ENCODE results near the gene SNX13.
A peak's percentile ranks its signal among the peaks of the same experiment; 100 is the strongest.

SNX13 gene

GRCh38 chr7:17946591-17946990 is 6.3 kb upstream of the SNX13 start:
- DNase-seq: no peak

GRCh38 chr7:17944720-17945119 is 4.4 kb upstream of the SNX13 start:
- no peak for DNase-seq

DNA sequence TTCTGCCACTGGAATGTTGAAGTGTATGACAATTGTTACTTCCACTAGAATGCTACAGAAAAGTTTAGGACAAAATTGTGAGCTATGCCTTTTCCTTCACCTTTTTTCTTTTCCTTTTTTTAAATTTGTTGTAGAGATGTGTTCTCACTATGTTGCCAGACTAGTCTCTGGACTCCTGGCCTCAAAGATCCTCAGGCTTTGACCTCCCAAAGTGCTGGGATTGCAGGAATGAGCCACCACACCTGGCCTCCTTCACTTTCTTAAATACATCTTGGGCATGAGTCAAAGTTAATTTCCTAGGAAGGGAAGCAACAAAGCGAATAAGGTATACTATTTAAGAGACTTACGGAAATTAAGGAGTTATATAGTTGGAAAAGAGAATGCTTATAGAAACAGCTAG is 2.7 kb upstream of the SNX13 start:
- no peak for DNase-seq

DNA sequence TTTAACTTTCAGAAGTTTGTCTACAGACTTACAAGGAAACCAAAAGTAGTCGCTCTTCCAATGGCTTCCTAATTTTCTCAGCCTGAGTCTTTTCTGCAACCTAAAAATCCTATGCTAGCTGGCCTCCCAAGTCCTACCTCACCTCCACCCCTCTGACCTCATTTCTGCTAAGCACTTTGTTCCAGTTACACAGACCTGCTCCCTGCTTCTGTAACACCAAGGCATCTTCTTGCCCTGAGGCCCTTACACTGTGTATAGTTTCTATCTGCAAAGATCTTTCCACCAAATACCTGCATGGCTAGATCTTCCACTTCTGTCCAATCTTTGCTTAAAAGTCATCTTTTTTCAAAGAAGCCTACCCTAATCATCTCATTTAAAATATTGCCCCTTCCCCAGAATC is 1.9 kb upstream of the SNX13 start:
- DNase-seq: no peak

DNA sequence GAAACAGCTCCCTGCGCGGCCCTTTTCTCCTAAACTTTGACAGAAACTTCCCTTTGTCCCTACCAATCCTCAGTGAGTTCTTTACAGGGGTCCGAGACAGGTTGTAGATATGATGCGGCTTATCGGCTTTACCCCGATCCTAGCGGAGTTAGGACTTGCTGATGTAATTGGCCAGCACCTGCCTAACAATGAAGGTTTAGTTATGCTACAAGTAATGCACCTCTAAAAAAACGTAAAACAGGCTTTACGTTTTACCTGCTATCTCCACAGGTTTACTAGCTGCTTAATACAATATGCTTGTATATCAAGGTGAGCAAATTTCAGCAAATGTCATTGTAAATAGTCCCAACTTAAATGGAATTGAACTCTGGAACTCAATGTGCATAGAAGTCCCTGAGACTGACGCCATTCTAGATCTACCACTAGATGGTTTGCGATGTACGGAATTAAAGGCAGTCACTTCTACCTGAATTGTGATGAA is 697 bp upstream of the SNX13 start:
- DNase-seq: no peak

DNA sequence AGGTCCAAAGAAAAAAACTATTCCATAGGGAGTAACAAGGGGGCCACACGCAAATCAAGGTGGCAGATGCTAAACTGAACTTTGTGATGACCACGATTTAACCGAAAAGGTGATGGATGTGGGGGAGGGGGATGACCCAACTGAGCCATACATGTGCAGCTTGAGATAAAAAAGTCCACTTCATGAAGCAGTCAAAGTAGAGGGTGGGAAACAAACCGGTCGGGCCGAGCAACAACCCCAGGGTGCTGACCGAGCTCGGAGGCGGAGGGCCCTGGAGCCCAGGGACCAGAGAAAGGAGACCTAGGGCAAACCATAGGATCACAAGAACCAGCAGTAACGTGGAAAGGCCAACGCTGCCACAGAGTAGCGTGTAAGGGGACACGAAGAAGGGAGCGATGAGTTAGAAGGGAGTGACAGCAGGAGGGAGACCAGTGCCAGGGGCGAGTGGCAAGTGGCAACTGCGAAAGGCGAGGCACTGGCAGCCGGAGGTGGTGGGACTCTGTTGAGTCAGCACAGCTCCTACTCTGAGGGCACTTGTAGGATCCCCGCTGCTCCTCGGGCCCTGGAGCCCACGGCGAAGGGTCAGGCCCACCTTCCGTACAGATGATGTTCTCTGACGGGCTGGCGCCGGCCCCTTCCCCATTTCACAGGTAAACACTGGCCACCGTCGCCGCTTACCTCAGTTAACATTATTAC is 540 bp downstream of the SNX13 start:
- DNase-seq: peak; percentile 83

GRCh38 chr7:17939211-17939605 is 1.1 kb downstream of the SNX13 start:
- DNase-seq: no peak

DNA sequence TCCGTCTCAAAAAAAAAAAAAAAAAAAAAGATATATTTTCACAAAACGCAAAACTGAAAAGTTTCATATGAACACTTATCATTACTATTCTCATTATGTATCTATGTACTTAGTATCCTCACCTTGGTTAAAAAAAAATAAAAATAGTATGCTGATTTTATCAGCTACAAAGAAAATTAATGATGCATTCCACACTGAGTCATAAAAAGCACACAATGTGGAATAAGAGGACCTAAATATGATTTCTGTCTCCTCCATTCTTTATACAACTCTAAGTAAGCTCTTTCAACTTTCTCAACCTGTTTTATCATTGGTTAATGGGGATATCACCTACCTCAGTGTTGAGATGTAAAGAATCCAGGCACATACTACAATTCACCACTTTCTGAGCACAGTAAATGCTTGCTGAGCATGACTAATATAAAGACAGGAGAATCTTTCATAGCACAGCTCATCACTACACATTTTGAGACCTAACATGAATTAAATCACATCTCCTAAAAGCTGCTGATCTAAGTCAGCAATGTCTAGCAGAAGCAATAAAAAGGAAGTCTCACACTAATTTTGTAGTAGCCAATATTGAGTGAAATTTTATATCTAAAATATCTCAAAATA is 2.7 kb downstream of the SNX13 start:
- DNase-seq: no peak

DNA sequence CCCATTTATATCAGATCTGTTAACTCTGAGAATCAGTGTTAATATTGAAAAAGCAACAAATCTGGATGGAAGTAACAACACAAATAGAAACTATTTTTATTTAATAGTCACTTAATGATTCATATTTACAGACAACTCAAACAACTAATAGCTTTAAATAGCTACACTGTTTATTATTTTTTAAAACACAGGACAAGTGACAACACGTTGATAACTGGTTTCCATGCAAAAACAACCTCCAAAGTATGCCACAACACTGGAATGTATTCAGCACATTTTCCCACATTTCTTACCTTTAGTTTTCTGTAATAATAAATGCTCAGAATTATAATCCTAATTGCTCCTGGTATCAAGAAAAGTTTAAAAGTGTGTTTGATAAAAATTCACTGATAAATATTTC is 4.0 kb downstream of the SNX13 start:
- no peak for DNase-seq

DNA sequence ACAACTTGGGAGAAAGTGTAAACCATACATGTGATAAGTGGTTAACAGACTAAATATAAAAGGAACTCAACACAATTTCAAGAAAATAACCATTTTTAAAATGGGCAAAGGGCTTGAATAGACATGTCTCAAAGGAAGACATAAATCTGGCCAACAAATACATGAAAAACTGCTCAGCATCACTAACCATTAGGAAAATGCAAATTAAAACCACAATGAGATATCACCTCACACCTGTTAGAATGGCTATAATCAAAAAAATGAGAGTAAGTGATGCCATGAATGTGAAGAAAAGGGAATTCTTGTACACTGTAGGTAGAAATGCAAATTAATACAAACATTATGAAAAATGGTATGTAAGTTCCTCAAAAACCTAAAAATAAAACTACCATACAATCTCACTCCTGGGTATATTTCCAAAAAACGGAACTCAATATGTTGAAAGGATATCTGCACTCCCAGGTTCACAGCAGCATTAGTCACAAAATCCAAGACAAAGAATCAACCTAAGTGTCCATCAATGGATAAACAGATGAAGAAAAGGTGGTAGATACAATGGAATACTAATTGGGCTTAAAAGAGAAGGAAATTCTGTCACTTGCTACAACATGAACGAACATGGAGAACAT is 5.6 kb downstream of the SNX13 start:
- DNase-seq: no peak

GRCh38 chr7:17934094-17934493 is 6.2 kb downstream of the SNX13 start:
- DNase-seq: no peak

- DNase-seq: no peak
Observed at GRCh38 chr7:17932770-17933169, 7.5 kb downstream of the SNX13 start.

DNA sequence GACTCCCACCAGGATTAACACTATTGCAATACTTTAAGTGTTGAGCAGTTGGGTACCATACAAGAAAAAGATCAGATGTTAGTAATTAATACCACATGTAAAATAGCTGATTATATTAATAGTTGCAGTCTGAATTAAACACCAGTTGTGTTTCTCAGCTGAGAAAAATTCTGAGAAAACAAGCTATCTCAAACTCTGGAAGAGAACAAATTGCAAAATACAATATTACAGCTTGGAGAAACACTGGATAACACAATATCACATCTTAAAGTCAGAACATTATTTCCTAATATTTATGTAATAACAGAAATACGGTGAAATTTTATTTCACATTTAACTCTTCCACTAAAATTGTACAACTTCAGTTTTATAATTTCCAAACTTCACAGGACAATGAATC is 9.2 kb downstream of the SNX13 start:
- no peak for DNase-seq

- no peak for DNase-seq
Observed at GRCh38 chr7:17930546-17930945, 9.7 kb downstream of the SNX13 start.

- no peak for DNase-seq
Observed at GRCh38 chr7:17929647-17930395, 10.5 kb downstream of the SNX13 start.

GRCh38 chr7:17928055-17928454 is 12.2 kb downstream of the SNX13 start:
- no peak for DNase-seq

GRCh38 chr7:17921857-17922416 is 18.4 kb downstream of the SNX13 start:
- DNase-seq: no peak

GRCh38 chr7:17917842-17918241 is 22.5 kb downstream of the SNX13 start:
- no peak for DNase-seq

DNA sequence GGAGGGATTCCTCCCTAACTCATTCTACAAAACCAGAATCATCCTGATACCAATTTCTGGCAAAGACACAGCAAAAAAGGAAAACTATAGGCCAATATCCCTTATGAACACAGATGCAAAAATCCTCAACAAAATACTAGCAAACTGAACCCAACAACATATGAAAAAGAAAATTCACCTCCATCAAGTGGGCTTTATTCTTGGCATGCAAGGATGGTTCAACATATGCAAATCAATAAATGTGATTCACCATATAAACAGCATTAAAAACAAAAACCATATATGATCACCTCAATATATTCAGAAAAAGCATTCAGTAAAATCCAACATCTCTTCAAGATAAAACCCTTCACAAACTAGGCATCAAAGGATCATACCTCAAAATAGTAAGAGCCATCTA is 23.5 kb downstream of the SNX13 start:
- no peak for DNase-seq

- no peak for DNase-seq
Observed at GRCh38 chr7:17915796-17916195, 24.5 kb downstream of the SNX13 start.

DNA sequence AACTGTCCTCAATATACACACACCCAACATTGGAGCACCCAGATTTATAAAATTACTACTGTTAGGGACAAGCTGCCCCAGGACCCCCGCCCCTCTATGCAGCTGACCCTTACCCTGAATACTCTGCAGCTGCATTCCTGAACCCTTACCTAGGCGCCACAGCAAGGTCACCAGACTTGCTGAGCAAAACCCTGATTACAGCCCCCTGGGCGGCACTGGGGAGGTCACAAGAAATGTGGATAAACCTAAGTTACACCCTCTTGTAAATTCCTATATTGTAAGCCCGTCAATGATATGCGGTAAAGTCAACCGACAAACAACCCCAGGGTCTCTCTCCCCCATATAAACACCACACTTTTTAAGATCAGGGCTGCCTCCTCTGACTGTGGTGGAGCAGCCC is 25.1 kb downstream of the SNX13 start:
- DNase-seq: no peak

DNA sequence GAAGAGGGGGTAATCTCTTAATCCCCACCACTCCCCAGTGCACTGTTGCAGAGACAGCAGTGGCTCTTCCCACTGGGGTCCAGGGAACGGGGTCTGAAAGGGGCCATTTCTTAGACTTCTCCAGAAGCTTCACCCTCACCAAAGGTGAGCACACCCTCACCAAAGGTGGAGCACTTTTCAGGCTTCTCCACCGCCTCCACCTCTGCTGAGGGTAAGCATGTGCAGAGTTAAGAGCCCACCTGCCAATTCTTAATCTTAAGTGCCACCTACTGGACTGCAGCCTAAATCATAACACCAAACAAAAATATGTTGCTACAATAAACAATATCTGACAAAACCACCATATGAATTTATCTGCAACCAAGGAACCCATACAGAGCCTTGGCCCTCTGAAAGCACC is 27.0 kb downstream of the SNX13 start:
- no peak for DNase-seq

DNA sequence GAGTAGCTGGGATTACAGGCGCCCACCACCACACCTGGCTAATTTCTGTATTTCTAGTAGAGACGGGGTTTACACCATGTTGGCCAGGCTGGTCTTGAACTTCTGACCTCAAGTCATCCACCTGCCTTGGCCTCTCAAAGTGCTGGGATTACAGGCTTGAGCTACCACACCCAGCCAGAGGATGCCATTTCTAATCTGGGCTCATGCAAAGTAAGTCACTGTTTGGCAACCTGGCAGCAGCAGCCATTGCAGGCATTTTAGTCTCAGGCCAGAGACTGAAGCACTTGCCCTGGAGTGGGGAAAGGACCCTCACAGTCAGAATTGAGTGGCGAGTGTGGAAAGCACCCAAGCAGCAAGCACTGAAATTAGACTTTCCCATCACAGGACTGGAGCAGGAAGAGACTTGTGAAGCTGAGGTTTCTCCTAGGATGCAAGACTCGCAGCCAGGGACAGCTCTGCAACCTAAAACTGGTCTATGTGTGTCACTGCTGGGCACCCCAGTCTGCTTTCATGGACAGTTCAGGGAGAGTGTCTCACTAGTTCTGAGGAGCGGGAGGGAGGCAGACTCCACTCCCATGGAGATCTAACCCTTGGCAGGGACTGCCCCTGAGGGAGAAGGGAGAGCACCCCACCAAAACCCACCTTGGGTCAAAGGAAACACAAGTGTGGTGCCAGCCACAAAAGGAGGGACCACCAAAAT is 27.6 kb downstream of the SNX13 start:
- DNase-seq: no peak
